Measurements from ENCODE around the gene HTN1. TPM values are rescaled to one million over a fixed set of nuclear protein-coding genes. Genes with fewer than 3 reads are reported as not detected.

Gene HTN1
- total and polyA plus RNA-seq, 10 of the 15 experiments (the other 5 are each of a cell fraction or from before 2014, with no cell fraction given) = 0.03 TPM; not detected in 9

GRCh38 chr4:70023218-70023617 is 27.0 kb upstream of the HTN1 start:
- 48% methylated on average over 2 of the region's 2 CpGs for WGBS (ENCODE audit: insufficient coverage, insufficient replicate concordance, low lambda C conversion rate, missing lambda C conversion rate)
- FAIRE-seq = no peak

GRCh38 chr4:70027011-70027410 is 23.2 kb upstream of the HTN1 start:
- no peak for FAIRE-seq
- no peak for DNase-seq (ENCODE audit: low read depth, low spot score)
- no peaks in the 10 kb centered on the region for H3K79me2 ChIP-seq (ENCODE audit: control insufficient read depth, insufficient read depth, low read length)
- WGBS (ENCODE audit: insufficient coverage, insufficient replicate concordance, low lambda C conversion rate, missing lambda C conversion rate) = 21% methylated on average over 5 of the region's 5 CpGs
- no peak overlapping the region for H3K27ac ChIP-seq (ENCODE audit: control insufficient read depth, insufficient read depth)
- H3K9me3 ChIP-seq (replicated peaks; ENCODE audit: control insufficient read depth, insufficient read depth, low read length) = no peaks in the 10 kb centered on the region
- no peaks in the 10 kb centered on the region for H4K20me1 ChIP-seq (ENCODE audit: control insufficient read depth, insufficient read depth)
- no peak for ATAC-seq
- CTCF ChIA-PET = no interaction called here
- H3K4me2 ChIP-seq (ENCODE audit: control insufficient read depth, insufficient read depth) = no peak overlapping the region
- H3K4me1 ChIP-seq (ENCODE audit: control insufficient read depth, insufficient read depth, low read length) = no peaks in the 10 kb centered on the region
- intact Hi-C loops (cut with micrococcal nuclease; ENCODE audit: unreplicated experiment) (no loop called here), in situ Hi-C loops (cut with MboI) (no loop called here)
- POLR2A ChIA-PET = no interaction called here
- no peak overlapping the region for H2AFZ ChIP-seq (ENCODE audit: control insufficient read depth, low read depth, low read length)
- no TSS peak for BruUV-seq (replicated peaks)
- RAD21 ChIA-PET (ENCODE audit: unreplicated experiment) = no interaction called here
- no peak overlapping the region for H3K4me3 ChIP-seq
- no peak overlapping the region for H3K9ac ChIP-seq (ENCODE audit: control insufficient read depth, insufficient read depth, low read length)
- SMC1A ChIA-PET (ENCODE audit: uncharacterized antibody, unreplicated experiment) = interaction anchor here (0.8 to 0.9 kb wide), 2 partner anchors 8 to 13 kb away, joined by 3 read pairs; no protein-coding TSS in a partner anchor
- no peaks in the 10 kb centered on the region for H3K36me3 ChIP-seq (ENCODE audit: control insufficient read depth in 2 of 2, insufficient read depth in 2 of 2, low read length in 1 of 2)
- no peaks in the 10 kb centered on the region for H3K27me3 ChIP-seq (replicated peaks in 1 of 2; ENCODE audit: control insufficient read depth in 2 of 2, insufficient read depth in 2 of 2, low read length in 1 of 2)
- no peak for TF ChIP-seq EED (IDR thresholded peaks at IDR 0.05; ENCODE audit: low read depth)
- TF ChIP-seq PAX8 (IDR thresholded peaks at IDR 0.05) = no peak
- TF ChIP-seq POLR2AphosphoS2 (IDR thresholded peaks at IDR 0.05; ENCODE audit: low read depth, low read length) = no peak
- no peak for TF ChIP-seq MEF2A (IDR thresholded peaks at IDR 0.05; ENCODE audit: insufficient read depth, low read depth, low read length)
- TF ChIP-seq FOXM1 (IDR thresholded peaks at IDR 0.05; ENCODE audit: low read depth, low read length) = no peak
- no peak for TF ChIP-seq NRF1 (conservative IDR thresholded peaks at IDR 0.05; ENCODE audit: low read depth, low read length)
- TF ChIP-seq ASH2L (IDR thresholded peaks at IDR 0.05; ENCODE audit: borderline replicate concordance, low read depth) = no peak
- no peak for TF ChIP-seq ZNF384 (IDR thresholded peaks at IDR 0.05; ENCODE audit: borderline replicate concordance, low read depth, low read length)
- TF ChIP-seq STAT1 (conservative IDR thresholded peaks at IDR 0.05) = no peak
- no peak for TF ChIP-seq USF2 (IDR thresholded peaks at IDR 0.05; ENCODE audit: borderline replicate concordance, low read depth, low read length)
- no peak for TF ChIP-seq CHD4 (IDR thresholded peaks at IDR 0.05)
- TF ChIP-seq STAT3 (IDR thresholded peaks at IDR 0.05; ENCODE audit: low read depth, low read length) = no peak
- TF ChIP-seq ZNF622 (IDR thresholded peaks at IDR 0.05) = no peak
- TF ChIP-seq HDAC2 (IDR thresholded peaks at IDR 0.05) = no peak

More at GRCh38 chr4:70023218-70023617, 27.0 kb upstream of the HTN1 start:
- RAD21 ChIA-PET (ENCODE audit: unreplicated experiment) = no interaction called here
- ATAC-seq = no peak
- POLR2A ChIA-PET = no interaction called here
- no peaks in the 10 kb centered on the region for H3K9me3 ChIP-seq (replicated peaks; ENCODE audit: control insufficient read depth, insufficient read depth, low read length)
- no peaks in the 10 kb centered on the region for H3K27me3 ChIP-seq (replicated peaks in 1 of 2; ENCODE audit: control insufficient read depth in 2 of 2, insufficient read depth in 2 of 2, low read length in 1 of 2)
- H3K4me3 ChIP-seq = no peak overlapping the region
- SMC1A ChIA-PET (ENCODE audit: uncharacterized antibody, unreplicated experiment) = no interaction called here
- BruUV-seq (replicated peaks) = no TSS peak
- intact Hi-C loops (cut with micrococcal nuclease; ENCODE audit: unreplicated experiment) = no loop called here
- no peaks in the 10 kb centered on the region for H4K20me1 ChIP-seq (ENCODE audit: control insufficient read depth, insufficient read depth)
- no peak overlapping the region for H2AFZ ChIP-seq (ENCODE audit: control insufficient read depth, low read depth, low read length)
- no peaks in the 10 kb centered on the region for H3K36me3 ChIP-seq (ENCODE audit: control insufficient read depth in 2 of 2, insufficient read depth in 2 of 2, low read length in 1 of 2)
- no peak for DNase-seq (ENCODE audit: low read depth, low spot score)
- TF ChIP-seq YY1 (IDR thresholded peaks at IDR 0.05; ENCODE audit: low read depth, low read length) = no peak
- no peak for TF ChIP-seq BCL3 (IDR thresholded peaks at IDR 0.05; ENCODE audit: borderline replicate concordance, insufficient read depth, low read depth, low read length, poor library complexity, severe bottlenecking)
- no peak for TF ChIP-seq CREB1 (IDR thresholded peaks at IDR 0.05; ENCODE audit: low read depth)
- TF ChIP-seq RBBP5 (conservative IDR thresholded peaks at IDR 0.05) = no peak
- no peak for TF ChIP-seq TBL1XR1 (IDR thresholded peaks at IDR 0.05; ENCODE audit: low read depth, low read length)
- TF ChIP-seq DPF2 (IDR thresholded peaks at IDR 0.05) = no peak
- in situ Hi-C loops (cut with MboI) = no loop called here
- CTCF ChIA-PET = no interaction called here
- H3K4me2 ChIP-seq (ENCODE audit: control insufficient read depth, insufficient read depth) = no peak overlapping the region
- H3K9ac ChIP-seq (ENCODE audit: control insufficient read depth, insufficient read depth, low read length) = no peak overlapping the region
- no peaks in the 10 kb centered on the region for H3K79me2 ChIP-seq (ENCODE audit: control insufficient read depth, insufficient read depth, low read length)
- H3K27ac ChIP-seq (ENCODE audit: control insufficient read depth, insufficient read depth) = no peak overlapping the region
- H3K4me1 ChIP-seq (ENCODE audit: control insufficient read depth, insufficient read depth, low read length) = no peaks in the 10 kb centered on the region

All from GM12878 (cell line).